ENCODE results near the gene CDC14A. TPM values are rescaled to one million over a fixed set of nuclear protein-coding genes. Genes with fewer than 3 reads are reported as not detected.

The CDC14A gene
- total and polyA plus RNA-seq, 2 of the 8 experiments (the other 6 are each of a cell fraction or from before 2014, with no cell fraction given) = 3.2 to 8.9 TPM

- TF ChIP-seq, protein P1, sequence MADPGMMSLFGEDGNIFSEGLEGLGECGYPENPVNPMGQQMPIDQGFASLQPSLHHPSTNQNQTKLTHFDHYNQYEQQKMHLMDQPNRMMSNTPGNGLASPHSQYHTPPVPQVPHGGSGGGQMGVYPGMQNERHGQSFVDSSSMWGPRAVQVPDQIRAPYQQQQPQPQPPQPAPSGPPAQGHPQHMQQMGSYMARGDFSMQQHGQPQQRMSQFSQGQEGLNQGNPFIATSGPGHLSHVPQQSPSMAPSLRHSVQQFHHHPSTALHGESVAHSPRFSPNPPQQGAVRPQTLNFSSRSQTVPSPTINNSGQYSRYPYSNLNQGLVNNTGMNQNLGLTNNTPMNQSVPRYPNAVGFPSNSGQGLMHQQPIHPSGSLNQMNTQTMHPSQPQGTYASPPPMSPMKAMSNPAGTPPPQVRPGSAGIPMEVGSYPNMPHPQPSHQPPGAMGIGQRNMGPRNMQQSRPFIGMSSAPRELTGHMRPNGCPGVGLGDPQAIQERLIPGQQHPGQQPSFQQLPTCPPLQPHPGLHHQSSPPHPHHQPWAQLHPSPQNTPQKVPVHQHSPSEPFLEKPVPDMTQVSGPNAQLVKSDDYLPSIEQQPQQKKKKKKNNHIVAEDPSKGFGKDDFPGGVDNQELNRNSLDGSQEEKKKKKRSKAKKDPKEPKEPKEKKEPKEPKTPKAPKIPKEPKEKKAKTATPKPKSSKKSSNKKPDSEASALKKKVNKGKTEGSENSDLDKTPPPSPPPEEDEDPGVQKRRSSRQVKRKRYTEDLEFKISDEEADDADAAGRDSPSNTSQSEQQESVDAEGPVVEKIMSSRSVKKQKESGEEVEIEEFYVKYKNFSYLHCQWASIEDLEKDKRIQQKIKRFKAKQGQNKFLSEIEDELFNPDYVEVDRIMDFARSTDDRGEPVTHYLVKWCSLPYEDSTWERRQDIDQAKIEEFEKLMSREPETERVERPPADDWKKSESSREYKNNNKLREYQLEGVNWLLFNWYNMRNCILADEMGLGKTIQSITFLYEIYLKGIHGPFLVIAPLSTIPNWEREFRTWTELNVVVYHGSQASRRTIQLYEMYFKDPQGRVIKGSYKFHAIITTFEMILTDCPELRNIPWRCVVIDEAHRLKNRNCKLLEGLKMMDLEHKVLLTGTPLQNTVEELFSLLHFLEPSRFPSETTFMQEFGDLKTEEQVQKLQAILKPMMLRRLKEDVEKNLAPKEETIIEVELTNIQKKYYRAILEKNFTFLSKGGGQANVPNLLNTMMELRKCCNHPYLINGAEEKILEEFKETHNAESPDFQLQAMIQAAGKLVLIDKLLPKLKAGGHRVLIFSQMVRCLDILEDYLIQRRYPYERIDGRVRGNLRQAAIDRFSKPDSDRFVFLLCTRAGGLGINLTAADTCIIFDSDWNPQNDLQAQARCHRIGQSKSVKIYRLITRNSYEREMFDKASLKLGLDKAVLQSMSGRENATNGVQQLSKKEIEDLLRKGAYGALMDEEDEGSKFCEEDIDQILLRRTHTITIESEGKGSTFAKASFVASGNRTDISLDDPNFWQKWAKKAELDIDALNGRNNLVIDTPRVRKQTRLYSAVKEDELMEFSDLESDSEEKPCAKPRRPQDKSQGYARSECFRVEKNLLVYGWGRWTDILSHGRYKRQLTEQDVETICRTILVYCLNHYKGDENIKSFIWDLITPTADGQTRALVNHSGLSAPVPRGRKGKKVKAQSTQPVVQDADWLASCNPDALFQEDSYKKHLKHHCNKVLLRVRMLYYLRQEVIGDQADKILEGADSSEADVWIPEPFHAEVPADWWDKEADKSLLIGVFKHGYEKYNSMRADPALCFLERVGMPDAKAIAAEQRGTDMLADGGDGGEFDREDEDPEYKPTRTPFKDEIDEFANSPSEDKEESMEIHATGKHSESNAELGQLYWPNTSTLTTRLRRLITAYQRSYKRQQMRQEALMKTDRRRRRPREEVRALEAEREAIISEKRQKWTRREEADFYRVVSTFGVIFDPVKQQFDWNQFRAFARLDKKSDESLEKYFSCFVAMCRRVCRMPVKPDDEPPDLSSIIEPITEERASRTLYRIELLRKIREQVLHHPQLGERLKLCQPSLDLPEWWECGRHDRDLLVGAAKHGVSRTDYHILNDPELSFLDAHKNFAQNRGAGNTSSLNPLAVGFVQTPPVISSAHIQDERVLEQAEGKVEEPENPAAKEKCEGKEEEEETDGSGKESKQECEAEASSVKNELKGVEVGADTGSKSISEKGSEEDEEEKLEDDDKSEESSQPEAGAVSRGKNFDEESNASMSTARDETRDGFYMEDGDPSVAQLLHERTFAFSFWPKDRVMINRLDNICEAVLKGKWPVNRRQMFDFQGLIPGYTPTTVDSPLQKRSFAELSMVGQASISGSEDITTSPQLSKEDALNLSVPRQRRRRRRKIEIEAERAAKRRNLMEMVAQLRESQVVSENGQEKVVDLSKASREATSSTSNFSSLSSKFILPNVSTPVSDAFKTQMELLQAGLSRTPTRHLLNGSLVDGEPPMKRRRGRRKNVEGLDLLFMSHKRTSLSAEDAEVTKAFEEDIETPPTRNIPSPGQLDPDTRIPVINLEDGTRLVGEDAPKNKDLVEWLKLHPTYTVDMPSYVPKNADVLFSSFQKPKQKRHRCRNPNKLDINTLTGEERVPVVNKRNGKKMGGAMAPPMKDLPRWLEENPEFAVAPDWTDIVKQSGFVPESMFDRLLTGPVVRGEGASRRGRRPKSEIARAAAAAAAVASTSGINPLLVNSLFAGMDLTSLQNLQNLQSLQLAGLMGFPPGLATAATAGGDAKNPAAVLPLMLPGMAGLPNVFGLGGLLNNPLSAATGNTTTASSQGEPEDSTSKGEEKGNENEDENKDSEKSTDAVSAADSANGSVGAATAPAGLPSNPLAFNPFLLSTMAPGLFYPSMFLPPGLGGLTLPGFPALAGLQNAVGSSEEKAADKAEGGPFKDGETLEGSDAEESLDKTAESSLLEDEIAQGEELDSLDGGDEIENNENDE (IDR thresholded peaks at IDR 0.05; ENCODE audit: insufficient replicate concordance, low read length) = no peak
- no peak for TF ChIP-seq SP4 (IDR thresholded peaks at IDR 0.05; ENCODE audit: low read length)
Observed at GRCh38 chr1:100350787-100351094, 1.6 kb upstream of the CDC14A start (continued).

Data from H1 (cell line).